ENCODE measurements around the gene EEFSEC.

DNA sequence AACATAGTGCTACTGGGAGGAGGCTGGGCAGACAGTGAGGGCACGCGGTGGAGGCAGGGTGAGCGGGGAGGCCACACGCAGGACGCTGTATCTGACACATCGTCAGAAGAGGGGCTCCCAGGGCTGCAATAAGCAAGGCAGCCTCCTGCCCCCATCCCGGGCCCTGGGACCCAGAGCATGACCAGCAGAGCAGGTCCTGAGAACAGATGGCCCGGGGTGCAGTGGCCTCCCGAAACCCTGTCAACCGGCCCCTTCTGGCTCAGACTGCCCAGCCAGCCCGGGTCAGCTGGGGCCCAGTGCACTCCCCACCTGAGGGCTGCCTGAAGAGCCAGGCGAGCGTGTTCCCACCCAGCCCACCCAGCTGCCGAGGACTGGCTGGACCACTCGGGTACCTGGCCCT is 276.0 kb downstream of the EEFSEC start:
- TF ChIP-seq, protein P1, sequence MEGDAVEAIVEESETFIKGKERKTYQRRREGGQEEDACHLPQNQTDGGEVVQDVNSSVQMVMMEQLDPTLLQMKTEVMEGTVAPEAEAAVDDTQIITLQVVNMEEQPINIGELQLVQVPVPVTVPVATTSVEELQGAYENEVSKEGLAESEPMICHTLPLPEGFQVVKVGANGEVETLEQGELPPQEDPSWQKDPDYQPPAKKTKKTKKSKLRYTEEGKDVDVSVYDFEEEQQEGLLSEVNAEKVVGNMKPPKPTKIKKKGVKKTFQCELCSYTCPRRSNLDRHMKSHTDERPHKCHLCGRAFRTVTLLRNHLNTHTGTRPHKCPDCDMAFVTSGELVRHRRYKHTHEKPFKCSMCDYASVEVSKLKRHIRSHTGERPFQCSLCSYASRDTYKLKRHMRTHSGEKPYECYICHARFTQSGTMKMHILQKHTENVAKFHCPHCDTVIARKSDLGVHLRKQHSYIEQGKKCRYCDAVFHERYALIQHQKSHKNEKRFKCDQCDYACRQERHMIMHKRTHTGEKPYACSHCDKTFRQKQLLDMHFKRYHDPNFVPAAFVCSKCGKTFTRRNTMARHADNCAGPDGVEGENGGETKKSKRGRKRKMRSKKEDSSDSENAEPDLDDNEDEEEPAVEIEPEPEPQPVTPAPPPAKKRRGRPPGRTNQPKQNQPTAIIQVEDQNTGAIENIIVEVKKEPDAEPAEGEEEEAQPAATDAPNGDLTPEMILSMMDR (IDR thresholded peaks at IDR 0.05 in 8 of 11, conservative IDR thresholded peaks at IDR 0.05 in 3 of 11), result no peak
- TF ChIP-seq POLR2A (IDR thresholded peaks at IDR 0.05), result no peak
